GM12878 (cell line): ENCODE measurements around the gene DCAF7. TPM values are rescaled to one million over a fixed set of nuclear protein-coding genes. Genes with fewer than 3 reads are reported as not detected.

Experiments
- ATAC-seq: fragments of 200-7000 bp; cut with Tn5 transposase; 3 replicates; pipeline ENCODE4 v1.9.1; 2020; ENCODE audit warnings: mild to moderate bottlenecking, moderate library complexity
- BruUV-seq: library from RNA; stranded (reverse); fragments of 400-500 nt; replicated peaks from 2 replicates; lab custom pipeline; 2021; lab: Mats Ljungman, UMichigan
- CTCF ChIA-PET: fragments of 300-600 bp; sonication (Branson Sonifier 250); formaldehyde crosslinking; extraction: SDS; loops from one replicate; lab custom pipeline; 2021; ENCODE audit warnings: inconsistent platforms; lab: Yijun Ruan, JAX
- POLR2A ChIA-PET: fragments of 350-600 bp; formaldehyde crosslinking; extraction: SDS; loops from one replicate; lab custom pipeline; 2021; ENCODE audit warnings: inconsistent platforms; lab: Charles Lee
- RAD21 ChIA-PET: fragments of 300-600 bp; sonication (Branson Sonifier 250); formaldehyde crosslinking; loops from one replicate; lab custom pipeline; 2023; ENCODE audit warnings: antibody characterized with exemption; ENCODE audit not compliant: unreplicated experiment; lab: Charles Lee
- SMC1A ChIA-PET: fragments of 300-600 bp; sonication (Branson Sonifier 250); formaldehyde crosslinking; loops from one replicate; lab custom pipeline; 2023; ENCODE audit not compliant: unreplicated experiment, uncharacterized antibody; lab: Charles Lee
- DNase-seq: peaks from one replicate; pipeline ENCODE4 v3.0.0-alpha.2; 2011; ENCODE audit warnings: low read depth, low spot score
- FAIRE-seq: peaks from 3 replicates; lab custom pipeline; 2011; peaks lifted over from hg19 to GRCh38; lab: Jason Lieb, UNC
- H2AFZ ChIP-seq: 2 replicates; pipeline ENCODE4 v1.6.0; 2011; ENCODE audit warnings: low read depth, low read length, control low read depth; ENCODE audit not compliant: control insufficient read depth
- H3K27ac ChIP-seq: 2 replicates; pipeline ENCODE4 v1.5.1; 2011; ENCODE audit warnings: control low read depth; ENCODE audit not compliant: control insufficient read depth, insufficient read depth
- H3K27me3 ChIP-seq, 2 experiments: replicated peaks in 1 of 2; 2 replicates each; pipeline versions ENCODE4 v1.6.0 to v1.6.1; 2011; ENCODE audit warnings: low read length in 1 of 2; ENCODE audit not compliant: control insufficient read depth in 2 of 2, insufficient read depth in 2 of 2
- H3K36me3 ChIP-seq, 2 experiments: 2 replicates each; pipeline ENCODE4 v1.5.1; 2011; ENCODE audit warnings: low read length in 1 of 2; ENCODE audit not compliant: control insufficient read depth in 2 of 2, insufficient read depth in 2 of 2
- H3K4me1 ChIP-seq: 2 replicates; pipeline ENCODE4 v1.6.1; 2011; ENCODE audit warnings: mild to moderate bottlenecking, low read length, moderate library complexity, mixed read lengths; ENCODE audit not compliant: control insufficient read depth, insufficient read depth
- H3K4me2 ChIP-seq: 2 replicates; pipeline ENCODE4 v1.6.0; 2011; ENCODE audit warnings: control low read depth; ENCODE audit not compliant: control insufficient read depth, insufficient read depth
- H3K4me3 ChIP-seq: fragments of 200-600 bp; sonication (generic); 2 replicates; pipeline ENCODE4 v1.5.1; 2016
- H3K79me2 ChIP-seq: 2 replicates; pipeline ENCODE4 v1.6.0; 2011; ENCODE audit warnings: low read length; ENCODE audit not compliant: control insufficient read depth, insufficient read depth
- H3K9ac ChIP-seq: 2 replicates; pipeline ENCODE4 v1.8.0; 2011; ENCODE audit warnings: low read length, control low read depth, mixed read lengths; ENCODE audit not compliant: control insufficient read depth, insufficient read depth
- H3K9me3 ChIP-seq: replicated peaks from 3 replicates; pipeline ENCODE4 v1.5.1; 2011; ENCODE audit warnings: mild to moderate bottlenecking, low read length; ENCODE audit not compliant: control insufficient read depth, insufficient read depth
- H4K20me1 ChIP-seq: 2 replicates; pipeline ENCODE4 v1.6.0; 2011; ENCODE audit not compliant: control insufficient read depth, insufficient read depth
- BMI1 ChIP-seq: fragments of 450-650 bp; IDR thresholded peaks from 2 replicates; pipeline ENCODE4 v1.6.1; 2016; ENCODE audit warnings: mild to moderate bottlenecking, moderate library complexity, borderline replicate concordance
- CHD2 ChIP-seq: IDR thresholded peaks from 2 replicates; pipeline ENCODE4 v1.6.1; 2011; ENCODE audit warnings: low read depth, low read length, improper control_type of control experiment, borderline replicate concordance
- FOXM1 ChIP-seq: IDR thresholded peaks from 2 replicates; pipeline ENCODE4 v1.6.1; 2012; ENCODE audit warnings: low read depth, mild to moderate bottlenecking, inconsistent platforms, low read length, moderate library complexity
- HDAC6 ChIP-seq: fragments of 200-600 bp; sonication (generic); IDR thresholded peaks from one replicate; pipeline ENCODE4 v1.8.0; 2017; ENCODE audit warnings: antibody characterized with exemption; ENCODE audit not compliant: unreplicated experiment
- SIN3A ChIP-seq: IDR thresholded peaks from 2 replicates; pipeline ENCODE4 v1.6.1; 2012; ENCODE audit warnings: low read depth, low read length, improper control_type of control experiment
- SMAD1 ChIP-seq: fragments of 450-650 bp; IDR thresholded peaks from 2 replicates; pipeline ENCODE4 v1.6.1; 2018; ENCODE audit warnings: mild to moderate bottlenecking, low read depth; ENCODE audit not compliant: partially characterized antibody
- SPI1 ChIP-seq: IDR thresholded peaks from 2 replicates; pipeline ENCODE4 v1.6.1; 2011; ENCODE audit warnings: low read depth, mild to moderate bottlenecking, low read length, moderate library complexity, borderline replicate concordance; ENCODE audit not compliant: insufficient read depth
- ZBED1 ChIP-seq: IDR thresholded peaks from 2 replicates; pipeline ENCODE4 v1.6.1; 2016; ENCODE audit warnings: borderline replicate concordance
- ZBTB40 ChIP-seq: fragments of 450-650 bp; IDR thresholded peaks from 2 replicates; pipeline ENCODE4 v1.6.1; 2016; ENCODE audit warnings: mild to moderate bottlenecking, moderate library complexity, borderline replicate concordance
- ZNF274 ChIP-seq: IDR thresholded peaks from one replicate; pipeline ENCODE4 v1.8.0; 2011; ENCODE audit not compliant: insufficient read length, insufficient read depth
- in situ Hi-C: fragments of 300-500 bp; cut with MboI; formaldehyde crosslinking; loops from 9 replicates; pipeline ENCODE4 v1.14.3; 2018; ENCODE audit warnings: mixed read lengths
- intact Hi-C: fragments of 100-400 bp; cut with micrococcal nuclease; formaldehyde crosslinking; loops from one replicate; pipeline ENCODE4 v1.14.2; 2022; ENCODE audit not compliant: unreplicated experiment
- polyA plus RNA-seq, 11 experiments: library from polyadenylated mRNA; depleted of rRNA in 4 of 11; unstranded in 6 of 11; stranded (reverse) in 5 of 11; fragments of >200 nt; fragmentation: Nextera tagmentation in 4 of 11; fragmentation: Illumina TruSeq in 1 of 11; extraction: Ambion mirVana in 4 of 11; extraction: Trizol in 1 of 11; gene quantifications; 1 replicate in 1 of 11; 2 replicates in 10 of 11; pipeline versions ENCODE4 v1.2.1 to v1.2.3, GENCODE V29; 2011 to 2016; ENCODE audit warnings: inconsistent platforms in 2 of 11, missing spikeins in 2 of 11, low read depth in 1 of 11
- total RNA-seq, 4 experiments: library from RNA; depleted of rRNA in 3 of 4; stranded (reverse); fragments of >200 nt in 3 of 4; fragmentation: Illumina TruSeq in 1 of 4; extraction: Trizol in 1 of 4; gene quantifications; 2 replicates each; pipeline versions ENCODE4 v1.2.1 to v1.2.3, GENCODE V29; 2013 to 2021

DCAF7 gene
- total and polyA plus RNA-seq, 10 of the 15 experiments (the other 5 are each of a cell fraction or from before 2014, with no cell fraction given) = 27.0 to 103 (median 54.5) TPM

GRCh38 chr17:63504261-63504660 is 46.0 kb upstream of the DCAF7 start:
- DNase-seq = no peak
- in situ Hi-C loops = no loop called here
- intact Hi-C loops = no loop called here
- Histone ChIP-seq H3K9me3 (no peaks in the 10 kb centered on the region; the same call in 2 of the 3 replicates), H3K27me3 (peaks cover 0 to 2% of the 10 kb centered on the region in 2 experiments; a peak in 1 of 4 replicates), H3K9ac (no peak overlapping the region), H3K4me1 (no peaks in the 10 kb centered on the region), H4K20me1 (no peaks in the 10 kb centered on the region), H3K4me2 (no peak overlapping the region), H3K27ac (no peak overlapping the region), H3K36me3 (no peaks in the 10 kb centered on the region), H3K79me2 (no peaks in the 10 kb centered on the region), H2AFZ (no peak overlapping the region), H3K4me3 (no peak overlapping the region)
- TF ChIP-seq SPI1 (no peak), SIN3A (no peak), SMAD1 (no peak), ZNF274 (no peak), ZBED1 (no peak), HDAC6 (no peak), FOXM1 (no peak), ZBTB40 (no peak), BMI1 (no peak), CHD2 (no peak)
- no peak for FAIRE-seq
- RAD21 ChIA-PET = no interaction called here
- BruUV-seq = no TSS peak
- CTCF ChIA-PET = interaction anchor here (1.1 kb wide), 1 partner anchor 79 kb away, joined by 3 read pairs; no protein-coding TSS in a partner anchor
- POLR2A ChIA-PET = no interaction called here
- SMC1A ChIA-PET = no interaction called here
- ATAC-seq = no peak
